B cell (primary cell): ENCODE measurements around the gene TAPBPL.

Source experiments
- EZH2 ChIP-seq: IDR thresholded peaks from 2 replicates; pipeline ENCODE4 v1.6.1; 2012; ENCODE audit warnings: borderline replicate concordance, low read depth, mild to moderate bottlenecking, moderate library complexity, low read length; ENCODE audit not compliant: insufficient read depth, poor library complexity, severe bottlenecking
- TF ChIP-seq, protein P1 (sequence below): fragments of 200-600 bp; IDR thresholded peaks from one replicate; pipeline ENCODE4 v1.8.0; 2022; ENCODE audit warnings: antibody characterized with exemption, mild to moderate bottlenecking

DNA sequence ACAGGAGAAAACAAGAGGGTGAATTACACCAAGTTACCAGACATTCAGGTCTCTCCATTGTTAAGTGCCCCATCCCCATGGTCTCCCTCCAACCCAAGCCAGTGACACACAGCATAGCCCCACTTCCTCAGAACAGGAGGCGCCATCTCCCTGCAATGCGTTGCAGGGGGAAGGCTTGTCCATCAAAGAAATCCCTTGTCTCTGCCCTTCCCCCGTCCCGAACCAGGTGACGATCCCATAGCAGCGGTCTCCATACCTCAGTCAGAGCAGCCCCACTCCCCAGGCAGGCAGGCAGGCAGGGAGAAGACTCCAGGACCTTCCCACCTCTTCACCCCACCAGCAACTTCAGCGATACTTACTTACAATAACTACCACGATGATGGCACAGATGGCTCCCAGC is 12.7 kb downstream of the TAPBPL start:
- TF ChIP-seq, protein P1, sequence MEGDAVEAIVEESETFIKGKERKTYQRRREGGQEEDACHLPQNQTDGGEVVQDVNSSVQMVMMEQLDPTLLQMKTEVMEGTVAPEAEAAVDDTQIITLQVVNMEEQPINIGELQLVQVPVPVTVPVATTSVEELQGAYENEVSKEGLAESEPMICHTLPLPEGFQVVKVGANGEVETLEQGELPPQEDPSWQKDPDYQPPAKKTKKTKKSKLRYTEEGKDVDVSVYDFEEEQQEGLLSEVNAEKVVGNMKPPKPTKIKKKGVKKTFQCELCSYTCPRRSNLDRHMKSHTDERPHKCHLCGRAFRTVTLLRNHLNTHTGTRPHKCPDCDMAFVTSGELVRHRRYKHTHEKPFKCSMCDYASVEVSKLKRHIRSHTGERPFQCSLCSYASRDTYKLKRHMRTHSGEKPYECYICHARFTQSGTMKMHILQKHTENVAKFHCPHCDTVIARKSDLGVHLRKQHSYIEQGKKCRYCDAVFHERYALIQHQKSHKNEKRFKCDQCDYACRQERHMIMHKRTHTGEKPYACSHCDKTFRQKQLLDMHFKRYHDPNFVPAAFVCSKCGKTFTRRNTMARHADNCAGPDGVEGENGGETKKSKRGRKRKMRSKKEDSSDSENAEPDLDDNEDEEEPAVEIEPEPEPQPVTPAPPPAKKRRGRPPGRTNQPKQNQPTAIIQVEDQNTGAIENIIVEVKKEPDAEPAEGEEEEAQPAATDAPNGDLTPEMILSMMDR: no peak
- TF ChIP-seq EZH2: no peak
